HL-60 (cell line): ENCODE data around the gene LRRK1.

ENCODE experiments used
- GABPA ChIP-seq: IDR thresholded peaks from 2 replicates; pipeline ENCODE4 v1.6.1; 2012; ENCODE audit warnings: low read depth
- POLR2AphosphoS5 ChIP-seq: IDR thresholded peaks from 2 replicates; pipeline ENCODE4 v1.6.1; 2012; ENCODE audit warnings: low read depth
- SPI1 ChIP-seq: IDR thresholded peaks from 2 replicates; pipeline ENCODE4 v1.6.1; 2012; ENCODE audit warnings: low read depth, mild to moderate bottlenecking, borderline replicate concordance
- TF ChIP-seq, protein P1 (sequence below): IDR thresholded peaks from one replicate; pipeline ENCODE4 v1.5.1; 2011; ENCODE audit warnings: low read length, control low read depth, inconsistent platforms; ENCODE audit not compliant: insufficient read depth

DNA sequence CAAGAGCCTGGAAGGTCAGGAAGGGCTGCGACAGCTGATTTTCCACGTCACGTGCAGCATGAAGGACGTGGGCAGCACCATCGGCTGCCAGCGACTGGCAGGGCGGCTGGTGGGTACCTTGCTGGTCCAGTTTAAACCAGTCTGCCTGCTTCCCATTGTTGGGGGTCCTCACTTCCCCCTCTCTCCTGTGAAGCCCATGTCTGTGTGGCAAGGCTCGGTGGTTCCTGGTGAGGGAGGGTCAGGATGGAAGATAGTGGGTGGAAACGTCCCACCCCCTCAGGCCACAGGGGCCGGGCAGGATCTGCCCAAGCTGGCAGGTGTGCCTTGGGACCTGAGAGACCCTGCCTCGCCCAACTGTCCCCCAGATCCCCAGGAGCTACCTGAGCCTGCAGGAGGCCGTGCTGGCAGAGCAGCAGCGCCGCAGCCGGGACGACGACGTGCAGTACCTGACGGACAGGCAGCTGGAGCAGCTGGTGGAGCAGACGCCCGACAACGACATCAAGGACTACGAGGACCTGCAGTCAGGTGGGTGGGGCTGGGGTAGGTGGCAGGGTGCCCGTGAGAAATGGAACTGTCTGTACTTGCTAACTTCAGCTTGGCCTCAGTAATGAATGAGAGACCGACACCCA, 108.2 kb downstream of the LRRK1 start:
- TF ChIP-seq, protein P1, sequence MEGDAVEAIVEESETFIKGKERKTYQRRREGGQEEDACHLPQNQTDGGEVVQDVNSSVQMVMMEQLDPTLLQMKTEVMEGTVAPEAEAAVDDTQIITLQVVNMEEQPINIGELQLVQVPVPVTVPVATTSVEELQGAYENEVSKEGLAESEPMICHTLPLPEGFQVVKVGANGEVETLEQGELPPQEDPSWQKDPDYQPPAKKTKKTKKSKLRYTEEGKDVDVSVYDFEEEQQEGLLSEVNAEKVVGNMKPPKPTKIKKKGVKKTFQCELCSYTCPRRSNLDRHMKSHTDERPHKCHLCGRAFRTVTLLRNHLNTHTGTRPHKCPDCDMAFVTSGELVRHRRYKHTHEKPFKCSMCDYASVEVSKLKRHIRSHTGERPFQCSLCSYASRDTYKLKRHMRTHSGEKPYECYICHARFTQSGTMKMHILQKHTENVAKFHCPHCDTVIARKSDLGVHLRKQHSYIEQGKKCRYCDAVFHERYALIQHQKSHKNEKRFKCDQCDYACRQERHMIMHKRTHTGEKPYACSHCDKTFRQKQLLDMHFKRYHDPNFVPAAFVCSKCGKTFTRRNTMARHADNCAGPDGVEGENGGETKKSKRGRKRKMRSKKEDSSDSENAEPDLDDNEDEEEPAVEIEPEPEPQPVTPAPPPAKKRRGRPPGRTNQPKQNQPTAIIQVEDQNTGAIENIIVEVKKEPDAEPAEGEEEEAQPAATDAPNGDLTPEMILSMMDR = no peak
- TF ChIP-seq POLR2AphosphoS5 (no peak), SPI1 (no peak), GABPA (no peak)
